CD4-positive, alpha-beta T cell treated with Interleukin-17A for 4 hours (primary cell): ENCODE measurements around the gene SUPT5H.
A peak's percentile ranks its signal among the peaks of the same experiment; 100 is the strongest.
"Not testable (repeated sequence)": the region's sequence is repeated elsewhere in the genome, so short reads cannot be mapped to it uniquely, and the experiment has no call there.

Experiments used
- DNase-seq: peaks from one replicate; pipeline ENCODE4 v3.0.0-alpha.2; 2020; ENCODE audit warnings: mixed read lengths

The SUPT5H gene

GRCh38 chr19:39426170-39426569 is 19.2 kb upstream of the SUPT5H start:
- no peak for DNase-seq

- DNase-seq, result no peak
These were observed 17.7 kb upstream of the SUPT5H start for GRCh38 chr19:39427707-39428106.

- DNase-seq, result no peak
These were observed 16.9 kb upstream of the SUPT5H start for GRCh38 chr19:39428283-39429112.

GRCh38 chr19:39430675-39431593 is 14.4 kb upstream of the SUPT5H start:
- DNase-seq, result peak; percentile 40

- DNase-seq, result no peak
These were observed 12.7 kb upstream of the SUPT5H start for GRCh38 chr19:39432677-39433025.

- DNase-seq, result no peak
These were observed 11.8 kb upstream of the SUPT5H start for GRCh38 chr19:39433480-39434079.

GRCh38 chr19:39434123-39435076 is 11.0 kb upstream of the SUPT5H start:
- DNase-seq, result no peak

- peak; percentile 99 for DNase-seq
These were observed 9.7 kb upstream of the SUPT5H start, which contains the start of gene RPS16 for GRCh38 chr19:39435499-39436349. TSS of gene RPS16 (minus strand) at chr19:39435949. CDS start at chr19:39435895, 54 bp downstream.

- DNase-seq, result no peak
These were observed 9.0 kb upstream of the SUPT5H start for GRCh38 chr19:39436350-39436716.

- no peak for DNase-seq
These were observed 7.0 kb upstream of the SUPT5H start for GRCh38 chr19:39438270-39438934.

GRCh38 chr19:39444598-39445195 is 685 bp upstream of the SUPT5H start:
- DNase-seq, result no peak

GRCh38 chr19:39446365-39447084 is 1.1 kb downstream of the SUPT5H start:
- no peak for DNase-seq

- DNase-seq, result no peak
These were observed 2.9 kb downstream of the SUPT5H start for GRCh38 chr19:39448271-39448670.

GRCh38 chr19:39449116-39449797 is 3.9 kb downstream of the SUPT5H start:
- no peak for DNase-seq

GRCh38 chr19:39451257-39451656 is 5.9 kb downstream of the SUPT5H start:
- not testable (repeated sequence) for DNase-seq

- DNase-seq, result no peak
These were observed 18.0 kb downstream of the SUPT5H start for GRCh38 chr19:39463403-39463802.

GRCh38 chr19:39465956-39466747 is 20.8 kb downstream of the SUPT5H start:
- no peak for DNase-seq

GRCh38 chr19:39467941-39468340 is 22.6 kb downstream of the SUPT5H start:
- no peak for DNase-seq
